BJ (cell line): ENCODE data around the gene PLA2G4C. TPM values are rescaled to one million over a fixed set of nuclear protein-coding genes. Genes with fewer than 3 reads are reported as not detected.
A peak's percentile ranks its signal among the peaks of the same experiment; 100 is the strongest.
"Not testable (repeated sequence)": the region's sequence is repeated elsewhere in the genome, so short reads cannot be mapped to it uniquely, and the experiment has no call there.

Experiments used
- CTCF ChIA-PET: fragments of 350-600 bp; formaldehyde crosslinking; extraction: SDS; loops from one replicate; lab custom pipeline; 2021; ENCODE audit warnings: antibody characterized with exemption, inconsistent platforms; lab: Yijun Ruan, JAX
- POLR2A ChIA-PET: fragments of 300-600 bp; sonication (Branson Sonifier 250); formaldehyde crosslinking; extraction: SDS; loops from one replicate; lab custom pipeline; 2021; ENCODE audit warnings: antibody characterized with exemption; lab: Charles Lee
- DNase-seq: peaks from one replicate; pipeline ENCODE4 v3.0.0-alpha.2; 2011; ENCODE audit warnings: low read depth
- H3K27me3 ChIP-seq: 2 replicates; pipeline ENCODE4 v1.6.0; 2011; ENCODE audit warnings: low read length; ENCODE audit not compliant: control insufficient read depth, insufficient read depth
- H3K36me3 ChIP-seq: 2 replicates; pipeline ENCODE4 v1.5.1; 2011; ENCODE audit warnings: low read length; ENCODE audit not compliant: control insufficient read depth, insufficient read depth
- H3K4me3 ChIP-seq: 2 replicates; pipeline ENCODE4 v1.5.1; 2011; ENCODE audit warnings: low read depth, mild to moderate bottlenecking, control low read depth, low read length
- CTCF ChIP-seq: IDR thresholded peaks from 2 replicates; pipeline ENCODE4 v1.5.1; 2011; ENCODE audit warnings: low read depth, mild to moderate bottlenecking, control low read depth, inconsistent platforms, low read length, moderate library complexity; ENCODE audit not compliant: insufficient read depth
- polyA plus RNA-seq: library from polyadenylated mRNA; depleted of rRNA; stranded (reverse); fragments of >200 nt; gene quantifications from 2 replicates; pipeline ENCODE4 v1.2.3, GENCODE V29; 2011

Gene PLA2G4C
- polyA plus RNA-seq, 1 experiment: 11.3 TPM

- Histone ChIP-seq H3K4me3 (no peak overlapping the region), H3K36me3 (no peaks in the 10 kb centered on the region), H3K27me3 (peaks cover 1% of the 10 kb centered on the region)
- ChIA-PET CTCF (interaction anchor here (1.2 to 1.5 kb wide), 2 partner anchors 12 to 18 kb away, joined by 7 to 12 read pairs; no protein-coding TSS in a partner anchor), POLR2A (no interaction called here)
- peak; percentile 56 for DNase-seq
- TF ChIP-seq CTCF: no peak
These were observed 20.3 kb downstream of the PLA2G4C start for GRCh38 chr19:48090281-48090802.

- DNase-seq, H3K4me3 ChIP-seq, H3K27me3 ChIP-seq, CTCF ChIA-PET, H3K36me3 ChIP-seq, POLR2A ChIA-PET: not testable (repeated sequence)
These were observed 21.6 kb downstream of the PLA2G4C start for GRCh38 chr19:48088991-48089390.

GRCh38 chr19:48085904-48086864 is 24.4 kb downstream of the PLA2G4C start:
- ChIA-PET POLR2A (no interaction called here), CTCF (interaction anchor here (1.0 to 1.9 kb wide), 4 partner anchors 16 to 120 kb away, joined by 3 to 9 read pairs (median 3); no protein-coding TSS in a partner anchor)
- Histone ChIP-seq H3K27me3 (peaks cover 1% of the 10 kb centered on the region), H3K36me3 (no peaks in the 10 kb centered on the region), H3K4me3 (no peak overlapping the region)
- DNase-seq: no peak
- TF ChIP-seq CTCF: no peak

- Histone ChIP-seq H3K36me3 (no peaks in the 10 kb centered on the region), H3K27me3 (peaks cover 1% of the 10 kb centered on the region), H3K4me3 (no peak overlapping the region)
- no peak for DNase-seq
- ChIA-PET CTCF (no interaction called here), POLR2A (no interaction called here)
- no peak for TF ChIP-seq CTCF
These were observed 25.5 kb downstream of the PLA2G4C start for GRCh38 chr19:48085076-48085475.

GRCh38 chr19:48081106-48081505 is 29.5 kb downstream of the PLA2G4C start:
- ChIA-PET CTCF (no interaction called here), POLR2A (no interaction called here)
- H3K36me3 ChIP-seq: no peaks in the 10 kb centered on the region
- TF ChIP-seq CTCF: no peak
- DNase-seq: no peak
- H3K27me3 ChIP-seq: no peaks in the 10 kb centered on the region
- no peak overlapping the region for H3K4me3 ChIP-seq

GRCh38 chr19:48070177-48070769 is 40.3 kb downstream of the PLA2G4C start:
- H3K4me3 ChIP-seq, H3K27me3 ChIP-seq, H3K36me3 ChIP-seq, POLR2A ChIA-PET, CTCF ChIA-PET, DNase-seq: not testable (repeated sequence)
